ENCODE results near the gene EPHA3. TPM values are rescaled to one million over a fixed set of nuclear protein-coding genes. Genes with fewer than 3 reads are reported as not detected.

The EPHA3 gene
- not detected in 2 replicates for total RNA-seq

- intact Hi-C loops (cut with micrococcal nuclease), result no loop called here
These were observed at the start of gene EPHA3 for GRCh38 chr3:89107461-89108290. EPHA3 (plus strand) TSS chr3:89107621; CDS start chr3:89107749, 128 bp downstream.

DNA sequence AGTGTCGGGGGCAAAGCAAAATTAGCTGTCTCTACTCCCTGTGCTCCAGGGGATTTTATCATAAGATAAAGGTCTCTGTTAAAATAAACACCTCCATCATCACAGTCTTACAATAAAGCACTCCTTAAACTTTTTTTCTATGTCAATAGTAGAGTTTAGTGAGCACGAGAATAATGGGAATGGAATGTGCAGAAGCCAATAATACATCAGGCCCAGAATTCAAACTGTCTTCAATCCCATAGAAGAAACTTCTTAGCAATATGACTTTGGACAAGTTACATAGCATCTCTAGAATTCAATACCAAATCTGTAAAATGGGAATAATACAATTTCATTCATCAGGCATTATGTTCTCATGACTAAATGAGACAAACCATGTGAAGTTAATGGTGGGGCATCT lies 49.0 kb upstream of the EPHA3 start:
- intact Hi-C loops (cut with micrococcal nuclease), result no loop called here

GRCh38 chr3:89059211-89059925 lies 48.1 kb upstream of the EPHA3 start:
- intact Hi-C loops (cut with micrococcal nuclease), result no loop called here

GRCh38 chr3:89061259-89061658 lies 46.2 kb upstream of the EPHA3 start:
- intact Hi-C loops (cut with micrococcal nuclease), result no loop called here

DNA sequence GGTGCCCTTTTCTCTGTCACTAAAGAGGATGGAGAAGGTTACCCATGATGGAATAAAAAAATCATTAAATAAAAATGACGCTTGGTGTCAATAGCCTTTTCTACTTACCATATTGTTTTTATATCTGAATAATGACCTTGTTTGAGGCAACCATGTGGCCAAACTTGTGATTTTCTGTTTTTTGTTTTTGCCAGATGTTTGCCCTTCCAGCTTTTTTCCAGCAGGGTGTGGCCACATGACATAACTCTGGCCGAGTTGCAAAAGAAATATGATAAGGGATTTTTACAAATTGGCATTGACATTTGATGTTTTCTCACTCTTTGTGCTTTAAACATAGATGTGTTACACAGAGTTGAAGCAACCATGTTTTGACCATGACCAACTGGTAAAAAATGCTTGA lies 39.7 kb upstream of the EPHA3 start:
- intact Hi-C loops (cut with micrococcal nuclease), result no loop called here

GRCh38 chr3:89072642-89073041 lies 34.8 kb upstream of the EPHA3 start:
- intact Hi-C loops (cut with micrococcal nuclease), result no loop called here

DNA sequence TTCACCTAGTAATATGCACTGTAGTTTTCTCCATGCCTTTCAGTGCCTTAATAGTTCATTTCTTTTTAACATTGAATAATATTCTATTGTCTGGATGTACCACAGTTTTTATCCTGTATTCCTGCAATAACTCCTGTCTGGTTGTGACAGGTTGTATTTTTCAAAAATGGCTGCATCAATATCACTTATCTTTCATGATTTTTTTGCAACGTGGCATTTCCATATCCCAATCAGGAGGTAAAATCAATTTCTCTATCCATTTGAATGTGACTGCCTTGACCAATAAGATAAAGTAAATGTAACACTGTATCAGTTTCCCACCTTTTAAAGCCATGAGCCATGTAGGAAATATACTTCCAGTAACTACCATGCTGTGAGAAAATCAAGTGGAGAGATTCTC lies 27.5 kb upstream of the EPHA3 start:
- intact Hi-C loops (cut with micrococcal nuclease), result no loop called here

DNA sequence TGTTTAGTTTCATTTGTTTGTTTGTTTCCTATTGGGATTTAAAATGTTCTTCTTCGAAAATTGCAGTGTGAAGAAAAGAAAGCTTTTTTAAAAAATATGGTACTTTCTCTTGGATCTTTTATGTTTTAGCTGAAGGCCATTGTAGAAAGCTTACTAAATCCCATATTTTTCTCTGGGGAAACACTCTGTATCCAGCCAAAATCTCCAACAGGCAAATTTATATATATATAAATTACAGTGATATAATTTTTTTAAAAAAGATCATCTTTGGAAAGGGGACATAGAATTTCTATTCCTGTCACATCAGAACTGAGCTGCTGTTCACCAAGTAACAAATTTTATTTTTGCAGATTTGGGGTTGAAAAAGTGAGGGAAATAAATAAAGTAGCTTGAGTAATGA lies 19.6 kb upstream of the EPHA3 start:
- intact Hi-C loops (cut with micrococcal nuclease), result no loop called here

DNA sequence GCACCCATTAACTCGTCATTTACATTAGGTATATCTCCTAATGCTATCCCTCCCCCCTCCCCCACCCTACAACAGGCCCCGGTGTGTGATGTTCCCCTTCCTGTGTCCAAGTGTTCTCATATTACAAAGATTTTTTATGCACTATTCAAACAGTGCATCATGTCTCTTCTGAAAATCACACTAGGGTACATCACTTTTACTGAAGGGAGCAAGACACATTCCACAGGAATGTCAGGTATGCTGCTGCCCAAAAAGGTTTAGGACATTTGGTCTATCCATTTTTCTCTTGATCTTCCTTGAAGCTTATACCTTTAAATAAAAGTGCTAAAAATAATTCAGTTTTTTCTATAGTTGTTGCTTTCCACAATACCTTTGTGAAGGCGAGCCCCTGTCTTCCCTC lies 9.2 kb upstream of the EPHA3 start:
- intact Hi-C loops (cut with micrococcal nuclease), result loop anchor here (2.0 kb wide), 1 partner anchor 895 kb away; no protein-coding TSS in a partner anchor

GRCh38 chr3:89098964-89099585 lies 8.3 kb upstream of the EPHA3 start:
- intact Hi-C loops (cut with micrococcal nuclease), result loop anchor here (1.0 to 2.0 kb wide), 2 partner anchors 880 to 896 kb away; no protein-coding TSS in a partner anchor

DNA sequence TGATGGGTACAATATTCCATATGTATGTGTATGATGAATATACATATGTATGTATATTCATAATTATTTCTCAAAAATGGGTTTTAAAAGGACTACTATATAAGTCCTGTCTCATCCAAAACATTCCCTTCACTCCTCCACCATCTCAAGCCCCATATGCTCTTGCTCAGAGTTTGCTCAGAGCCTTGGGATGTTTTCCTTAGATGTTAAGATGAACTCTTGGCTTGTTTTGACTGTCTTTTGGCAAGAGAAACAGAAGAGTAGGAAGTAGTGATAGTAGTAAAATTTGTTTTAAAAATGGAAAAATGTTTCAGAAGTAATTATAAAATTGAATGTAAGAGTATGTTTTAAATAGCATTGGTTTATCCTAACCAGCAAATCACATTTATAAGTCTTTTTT lies 6.2 kb upstream of the EPHA3 start:
- intact Hi-C loops (cut with micrococcal nuclease), result no loop called here

GRCh38 chr3:89101921-89102320 lies 5.5 kb upstream of the EPHA3 start:
- intact Hi-C loops (cut with micrococcal nuclease), result no loop called here

GRCh38 chr3:89104499-89104898 lies 2.9 kb upstream of the EPHA3 start:
- intact Hi-C loops (cut with micrococcal nuclease), result no loop called here

DNA sequence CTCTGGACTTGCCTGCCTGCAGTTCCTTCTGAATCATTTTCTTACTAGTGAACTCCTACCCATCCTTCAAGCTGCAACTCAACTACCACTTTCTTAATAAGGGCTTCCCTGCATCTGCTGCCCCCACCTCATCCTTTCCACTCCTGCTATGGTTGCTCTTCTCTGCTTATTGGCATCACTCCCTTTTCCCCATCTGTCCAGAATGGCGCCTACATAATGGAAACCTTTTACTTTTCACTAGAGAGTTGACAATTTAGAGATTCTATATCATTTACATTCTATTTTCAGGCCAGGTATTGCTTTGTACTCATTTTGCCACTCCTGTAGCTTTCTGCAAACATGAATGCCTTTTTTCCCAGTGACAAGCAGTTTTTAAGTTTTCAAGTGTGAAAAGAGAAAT lies 1.9 kb upstream of the EPHA3 start:
- intact Hi-C loops (cut with micrococcal nuclease), result no loop called here

DNA sequence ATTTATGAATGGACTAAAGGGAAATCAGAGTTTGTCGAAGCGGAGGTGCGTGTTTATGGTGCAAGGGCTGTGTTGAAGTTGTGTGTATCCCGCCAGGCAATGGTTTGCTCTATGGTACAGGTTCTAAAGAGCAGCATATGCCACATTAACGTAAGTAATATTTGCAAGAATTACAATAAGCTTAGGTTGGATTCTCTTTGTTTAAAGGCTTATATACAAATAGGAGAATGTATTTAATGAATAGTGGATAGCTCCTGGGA lies 800 bp downstream of the EPHA3 start:
- intact Hi-C loops (cut with micrococcal nuclease), result no loop called here

- intact Hi-C loops (cut with micrococcal nuclease), result loop anchor here (5.0 kb wide), 1 partner anchor 911 kb away; no protein-coding TSS in a partner anchor
These were observed 5.9 kb downstream of the EPHA3 start for GRCh38 chr3:89113344-89113743.

- intact Hi-C loops (cut with micrococcal nuclease), result loop anchor here (5.0 kb wide), 1 partner anchor 912 kb away; no protein-coding TSS in a partner anchor
These were observed 6.7 kb downstream of the EPHA3 start for GRCh38 chr3:89113893-89114840.

- intact Hi-C loops (cut with micrococcal nuclease), result loop anchor here (5.0 kb wide), 1 partner anchor 913 kb away; no protein-coding TSS in a partner anchor
These were observed 7.4 kb downstream of the EPHA3 start for GRCh38 chr3:89114841-89115223.

GRCh38 chr3:89116476-89116875 lies 9.1 kb downstream of the EPHA3 start:
- intact Hi-C loops (cut with micrococcal nuclease), result no loop called here

- intact Hi-C loops (cut with micrococcal nuclease), result no loop called here
These were observed 30.6 kb downstream of the EPHA3 start for GRCh38 chr3:89138048-89138447.

- intact Hi-C loops (cut with micrococcal nuclease), result no loop called here
These were observed 32.4 kb downstream of the EPHA3 start for GRCh38 chr3:89139870-89140269.

Data from T-helper 2 cell treated with Interferon-gamma antibody and Interleukin-4, amounts not matched to agents 100 ng/mL and 5 ng/mL, for 36 hours (primary cell).